ENCODE results near the gene OR2V1.

Gene OR2V1

DNA sequence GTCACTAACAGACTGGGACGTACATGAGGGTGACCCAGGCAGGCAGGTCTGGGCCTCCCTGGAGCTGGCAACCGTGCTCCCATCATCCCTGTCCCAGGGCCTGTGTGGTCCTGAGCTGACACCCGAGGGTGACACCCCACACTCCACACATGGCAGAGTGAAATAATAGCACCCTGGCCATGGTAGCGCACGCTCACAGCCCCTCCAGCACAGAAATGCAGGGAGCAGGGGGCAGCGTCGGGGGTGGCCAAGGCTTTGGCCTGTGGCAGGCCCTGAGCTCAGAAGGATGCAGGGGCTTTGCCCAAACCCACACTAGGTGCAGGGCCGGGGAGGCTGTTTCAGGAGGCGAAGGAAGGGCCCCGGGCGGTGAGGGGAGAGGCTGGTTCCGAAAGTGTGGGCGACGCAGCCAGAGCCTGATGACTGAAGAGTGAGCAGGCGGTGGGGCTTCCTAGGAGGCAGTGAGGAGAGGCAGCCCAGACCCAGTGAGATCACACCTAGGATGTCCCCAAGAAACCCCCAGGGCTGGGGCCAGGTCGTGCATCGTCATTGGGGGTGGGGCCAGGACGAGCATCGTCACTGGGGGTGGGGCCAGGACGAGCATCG lies 29.3 kb upstream of the OR2V1 start:
- H3K27ac Mint-ChIP-seq, result no peak overlapping the region
- DNase-seq, result peak; percentile 52
- peak overlapping the region; percentile 58 for H3K4me3 Mint-ChIP-seq
- peaks cover 61% of the 10 kb centered on the region for H3K27me3 Mint-ChIP-seq (ENCODE audit: low read depth, poor library complexity)
- TF ChIP-seq, protein P1, sequence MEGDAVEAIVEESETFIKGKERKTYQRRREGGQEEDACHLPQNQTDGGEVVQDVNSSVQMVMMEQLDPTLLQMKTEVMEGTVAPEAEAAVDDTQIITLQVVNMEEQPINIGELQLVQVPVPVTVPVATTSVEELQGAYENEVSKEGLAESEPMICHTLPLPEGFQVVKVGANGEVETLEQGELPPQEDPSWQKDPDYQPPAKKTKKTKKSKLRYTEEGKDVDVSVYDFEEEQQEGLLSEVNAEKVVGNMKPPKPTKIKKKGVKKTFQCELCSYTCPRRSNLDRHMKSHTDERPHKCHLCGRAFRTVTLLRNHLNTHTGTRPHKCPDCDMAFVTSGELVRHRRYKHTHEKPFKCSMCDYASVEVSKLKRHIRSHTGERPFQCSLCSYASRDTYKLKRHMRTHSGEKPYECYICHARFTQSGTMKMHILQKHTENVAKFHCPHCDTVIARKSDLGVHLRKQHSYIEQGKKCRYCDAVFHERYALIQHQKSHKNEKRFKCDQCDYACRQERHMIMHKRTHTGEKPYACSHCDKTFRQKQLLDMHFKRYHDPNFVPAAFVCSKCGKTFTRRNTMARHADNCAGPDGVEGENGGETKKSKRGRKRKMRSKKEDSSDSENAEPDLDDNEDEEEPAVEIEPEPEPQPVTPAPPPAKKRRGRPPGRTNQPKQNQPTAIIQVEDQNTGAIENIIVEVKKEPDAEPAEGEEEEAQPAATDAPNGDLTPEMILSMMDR (IDR thresholded peaks at IDR 0.05), result no peak
- H3K4me1 Mint-ChIP-seq, result peaks cover 16% of the 10 kb centered on the region
- peaks cover 4% of the 10 kb centered on the region for H3K9me3 Mint-ChIP-seq
- H3K36me3 Mint-ChIP-seq (ENCODE audit: low read depth), result no peaks in the 10 kb centered on the region

DNA sequence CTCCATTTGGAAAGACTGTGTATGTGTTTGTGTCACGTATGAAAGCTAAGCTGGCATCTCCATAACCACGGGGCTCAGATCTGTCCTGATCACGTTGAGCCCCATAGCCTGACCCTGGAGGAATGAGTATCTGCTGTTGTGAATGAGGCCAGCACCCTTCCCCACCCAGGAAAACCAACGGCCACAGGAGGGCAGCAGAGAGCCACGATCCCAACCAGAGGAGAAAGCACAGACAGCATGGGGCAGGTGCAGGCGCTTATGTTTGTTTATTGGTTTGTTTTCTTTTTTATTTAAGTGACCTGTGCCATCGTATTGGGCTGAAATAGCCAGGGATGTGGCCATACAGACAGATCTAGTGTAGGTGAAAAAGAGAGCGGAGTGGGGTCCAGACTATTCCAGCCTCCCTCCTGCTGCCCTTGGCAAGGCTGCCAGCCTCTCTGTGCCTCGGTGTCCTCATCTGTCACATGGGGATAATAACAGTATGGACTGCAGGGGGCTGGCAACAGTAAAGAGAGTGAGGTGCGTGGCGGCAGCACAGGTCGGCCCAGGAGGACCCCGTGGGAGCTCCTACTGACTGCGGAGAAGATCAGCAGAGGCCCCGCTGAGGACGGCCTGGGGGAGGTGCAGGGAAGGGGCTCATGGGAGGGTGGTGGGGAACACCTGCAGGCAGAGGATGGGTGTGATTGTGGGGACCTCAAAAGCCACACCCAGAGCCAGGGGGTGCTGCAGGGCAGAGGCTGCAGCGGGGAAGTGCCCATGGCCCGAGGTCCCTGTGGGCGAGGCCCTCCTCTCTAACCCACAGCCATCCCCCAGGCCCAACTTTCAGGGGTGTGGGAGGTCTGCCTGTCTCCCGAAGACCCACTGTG lies 28.6 kb upstream of the OR2V1 start:
- H3K4me1 Mint-ChIP-seq, result peaks cover 16% of the 10 kb centered on the region
- H3K4me3 Mint-ChIP-seq, result peak overlapping the region; percentile 56
- H3K27ac Mint-ChIP-seq, result peak overlapping the region; percentile 19
- H3K36me3 Mint-ChIP-seq (ENCODE audit: low read depth), result no peaks in the 10 kb centered on the region
- H3K9me3 Mint-ChIP-seq, result peaks cover 4% of the 10 kb centered on the region
- peaks cover 61% of the 10 kb centered on the region for H3K27me3 Mint-ChIP-seq (ENCODE audit: low read depth, poor library complexity)
- TF ChIP-seq, protein P1 (IDR thresholded peaks at IDR 0.05), result peak; percentile 80
- DNase-seq, result peak; percentile 94

DNA sequence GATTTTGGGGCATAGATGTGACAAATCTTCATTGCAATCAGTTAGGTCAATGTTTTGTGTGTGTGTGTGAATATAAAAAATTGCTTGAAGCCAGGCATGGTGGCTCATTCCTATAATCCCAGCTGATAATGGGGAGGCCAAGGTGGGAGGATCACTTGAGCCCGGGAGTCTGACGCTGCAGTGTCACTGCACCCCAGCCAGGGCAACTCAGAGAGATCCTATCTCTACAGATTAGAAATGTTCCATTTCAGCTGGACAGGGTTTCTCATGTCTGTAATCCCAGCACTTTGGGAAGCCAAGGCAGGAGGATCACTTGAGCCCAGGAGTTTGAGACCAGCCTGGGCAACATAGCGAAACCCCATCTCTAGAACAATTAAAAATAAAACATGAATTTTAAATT lies 27.9 kb upstream of the OR2V1 start:
- H3K9me3 Mint-ChIP-seq, result peaks cover 6% of the 10 kb centered on the region
- no peak for DNase-seq
- TF ChIP-seq, protein P1 (IDR thresholded peaks at IDR 0.05), result no peak
- H3K27ac Mint-ChIP-seq, result no peak overlapping the region
- peaks cover 15% of the 10 kb centered on the region for H3K4me1 Mint-ChIP-seq
- H3K4me3 Mint-ChIP-seq, result no peak overlapping the region
- no peaks in the 10 kb centered on the region for H3K36me3 Mint-ChIP-seq (ENCODE audit: low read depth)
- peaks cover 59% of the 10 kb centered on the region for H3K27me3 Mint-ChIP-seq (ENCODE audit: low read depth, poor library complexity)

- peaks cover 52% of the 10 kb centered on the region for H3K27me3 Mint-ChIP-seq (ENCODE audit: low read depth, poor library complexity)
Measured at GRCh38 chr5:181156758-181157157, 25.8 kb upstream of the OR2V1 start.

GRCh38 chr5:181153814-181154213 lies 22.8 kb upstream of the OR2V1 start:
- H3K9me3 Mint-ChIP-seq, result peaks cover 11% of the 10 kb centered on the region
- DNase-seq, result no peak
- TF ChIP-seq, protein P1 (IDR thresholded peaks at IDR 0.05), result no peak
- H3K27me3 Mint-ChIP-seq (ENCODE audit: low read depth, poor library complexity), result peaks cover 58% of the 10 kb centered on the region
- H3K36me3 Mint-ChIP-seq (ENCODE audit: low read depth), result no peaks in the 10 kb centered on the region
- no peak overlapping the region for H3K27ac Mint-ChIP-seq
- no peak overlapping the region for H3K4me3 Mint-ChIP-seq
- no peaks in the 10 kb centered on the region for H3K4me1 Mint-ChIP-seq

More at GRCh38 chr5:181156758-181157157, 25.8 kb upstream of the OR2V1 start:
- DNase-seq, result no peak
- H3K4me1 Mint-ChIP-seq, result peaks cover 10% of the 10 kb centered on the region
- H3K9me3 Mint-ChIP-seq, result peaks cover 11% of the 10 kb centered on the region
- no peaks in the 10 kb centered on the region for H3K36me3 Mint-ChIP-seq (ENCODE audit: low read depth)
- no peak overlapping the region for H3K27ac Mint-ChIP-seq
- H3K4me3 Mint-ChIP-seq, result no peak overlapping the region
- TF ChIP-seq, protein P1 (IDR thresholded peaks at IDR 0.05), result no peak
